K562 (cell line): ENCODE measurements around the gene BAIAP2L2. TPM values are rescaled to one million over a fixed set of nuclear protein-coding genes. Genes with fewer than 3 reads are reported as not detected.

Source experiments
- KDM1A ChIP-seq, 2 experiments: fragments of 450-650 bp; IDR thresholded peaks; 2 replicates each; pipeline ENCODE4 v1.6.1; 2016; ENCODE audit warnings: mild to moderate bottlenecking in 2 of 2
- LARP7 ChIP-seq: fragments of 450-650 bp; IDR thresholded peaks from 2 replicates; pipeline ENCODE4 v1.6.1; 2016
- MCM3 ChIP-seq: fragments of 450-650 bp; IDR thresholded peaks from 2 replicates; pipeline ENCODE4 v1.6.1; 2016
- SMC3 ChIP-seq: conservative IDR thresholded peaks from 2 replicates; pipeline ENCODE4 v1.6.1; 2011; ENCODE audit warnings: low read depth, low read length, improper control_type of control experiment; ENCODE audit not compliant: insufficient read depth
- STAG1 ChIP-seq: sonication (generic); formaldehyde crosslinking; IDR thresholded peaks from 2 replicates; pipeline ENCODE4 v1.5.0; 2020; ENCODE audit warnings: missing genetic modification reagents, borderline replicate concordance
- ZNF12 ChIP-seq: sonication (generic); formaldehyde crosslinking; IDR thresholded peaks from 2 replicates; pipeline ENCODE4 v1.4.0; 2020; ENCODE audit warnings: mild to moderate bottlenecking, missing genetic modification reagents
- ZNF77 ChIP-seq: fragments of 250-450 bp; sonication (Bioruptor Pico); IDR thresholded peaks from 2 replicates; pipeline ENCODE4 v1.5.0; 2020
- polyA plus RNA-seq, 8 experiments: library from polyadenylated mRNA; depleted of rRNA in 4 of 8; stranded (reverse) in 5 of 8; unstranded in 3 of 8; fragments of >200 nt; fragmentation: Nextera tagmentation in 2 of 8; fragmentation: Illumina TruSeq in 1 of 8; extraction: Ambion mirVana in 2 of 8; extraction: Trizol in 1 of 8; gene quantifications; 2 replicates each; pipeline versions ENCODE4 v1.2.1 to v1.2.3, GENCODE V29; 2011 to 2014; ENCODE audit warnings: inconsistent platforms in 1 of 8, missing spikeins in 1 of 8
- total RNA-seq, 7 experiments: library from RNA; depleted of rRNA in 6 of 7; stranded (reverse); fragments of >200 nt in 6 of 7; fragmentation: Illumina TruSeq in 2 of 7; extraction: Trizol in 2 of 7; gene quantifications; 2 replicates each; pipeline versions ENCODE4 v1.2.1 to v1.2.3, GENCODE V29; 2011 to 2021; ENCODE audit warnings: low replicate concordance in 1 of 7
- TF ChIP-seq, protein P1 (sequence below): fragments of 200-800 bp; sonication (Bioruptor generic); IDR thresholded peaks from 2 replicates; pipeline ENCODE4 v1.6.1; 2017; ENCODE audit warnings: missing genetic modification characterization, missing compliant biosample characterization
- TF ChIP-seq, protein P2 (sequence below), 3 experiments: IDR thresholded peaks in 2 of 3; conservative IDR thresholded peaks in 1 of 3; 2 replicates each; pipeline ENCODE4 v1.5.1; 2011 to 2012; ENCODE audit warnings: low read length in 3 of 3, mild to moderate bottlenecking in 3 of 3, control low read depth in 2 of 3, improper control_type of control experiment in 1 of 3, inconsistent platforms in 1 of 3, low read depth in 1 of 3, mixed read lengths in 1 of 3, moderate library complexity in 1 of 3; ENCODE audit not compliant: insufficient read depth in 2 of 3
- TF ChIP-seq, protein P3 (sequence below): fragments of 450-650 bp; IDR thresholded peaks from 2 replicates; pipeline ENCODE4 v1.6.1; 2016; ENCODE audit warnings: low read depth
- TF ChIP-seq, protein P4 (sequence below), 2 experiments: fragments of 450-650 bp in 1 of 2; sonication (generic) in 1 of 2; formaldehyde crosslinking; conservative IDR thresholded peaks; 2 replicates each; pipeline versions ENCODE4 v1.4.0 to v1.8.1; 2020 to 2022; ENCODE audit warnings: mild to moderate bottlenecking in 1 of 2, missing genetic modification reagents in 1 of 2
- TF ChIP-seq, protein P5 (sequence below): fragments of 450-650 bp; formaldehyde crosslinking; IDR thresholded peaks from 2 replicates; pipeline ENCODE4 v1.4.0; 2020; ENCODE audit warnings: mild to moderate bottlenecking, moderate library complexity

BAIAP2L2 gene
- total and polyA plus RNA-seq, 9 of the 15 experiments (the other 6 are each of a cell fraction or from before 2014, with no cell fraction given): 0.04 to 0.22 (median 0.07) TPM; not detected in 4

DNA sequence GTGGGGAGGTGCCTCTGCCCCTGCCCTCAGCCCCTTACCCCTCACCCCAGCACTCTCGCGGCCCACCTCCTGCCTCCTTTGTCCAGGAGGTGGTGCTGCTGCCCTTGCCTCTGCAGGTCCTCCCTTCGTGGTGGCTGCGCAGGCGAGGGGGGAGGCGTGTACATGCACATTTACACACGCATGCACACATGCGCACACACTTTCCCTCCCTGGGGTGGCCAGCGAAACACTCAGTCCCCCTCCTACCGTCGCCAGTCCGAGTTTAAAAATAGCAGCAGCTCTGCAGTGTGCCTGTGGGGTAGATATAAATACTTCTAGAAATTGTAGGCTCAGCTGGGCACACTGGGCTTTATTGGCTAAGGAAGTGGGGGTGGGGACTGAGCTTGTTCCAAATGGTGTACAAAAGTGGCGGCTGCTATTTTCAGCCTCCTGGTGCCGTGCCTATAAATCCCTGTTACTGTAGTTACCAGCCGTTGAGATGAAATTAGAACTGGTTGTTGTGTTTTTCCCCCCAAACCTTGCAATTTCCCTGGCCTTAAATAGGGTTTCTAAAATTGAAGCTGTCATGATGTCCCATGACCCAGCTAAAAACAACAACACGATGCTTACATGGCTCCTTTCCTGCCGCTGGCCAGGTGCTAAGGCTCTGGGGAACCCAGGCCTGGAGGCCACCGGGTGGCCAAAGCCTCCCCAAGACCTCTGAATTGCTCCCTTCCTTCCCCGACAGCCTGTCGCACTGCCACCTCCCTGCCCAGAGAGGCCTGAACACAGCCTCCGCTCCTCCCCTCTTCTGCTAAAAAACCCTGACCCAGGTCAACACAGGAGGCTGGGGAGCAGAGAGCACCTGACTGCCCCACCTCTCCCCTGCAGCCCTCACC, 40.9 kb downstream of the BAIAP2L2 start (continued):
- TF ChIP-seq, protein P1, sequence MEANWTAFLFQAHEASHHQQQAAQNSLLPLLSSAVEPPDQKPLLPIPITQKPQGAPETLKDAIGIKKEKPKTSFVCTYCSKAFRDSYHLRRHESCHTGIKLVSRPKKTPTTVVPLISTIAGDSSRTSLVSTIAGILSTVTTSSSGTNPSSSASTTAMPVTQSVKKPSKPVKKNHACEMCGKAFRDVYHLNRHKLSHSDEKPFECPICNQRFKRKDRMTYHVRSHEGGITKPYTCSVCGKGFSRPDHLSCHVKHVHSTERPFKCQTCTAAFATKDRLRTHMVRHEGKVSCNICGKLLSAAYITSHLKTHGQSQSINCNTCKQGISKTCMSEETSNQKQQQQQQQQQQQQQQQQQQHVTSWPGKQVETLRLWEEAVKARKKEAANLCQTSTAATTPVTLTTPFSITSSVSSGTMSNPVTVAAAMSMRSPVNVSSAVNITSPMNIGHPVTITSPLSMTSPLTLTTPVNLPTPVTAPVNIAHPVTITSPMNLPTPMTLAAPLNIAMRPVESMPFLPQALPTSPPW (CRISPR knock-in tag): peak; percentile 68
- TF ChIP-seq, protein P2, sequence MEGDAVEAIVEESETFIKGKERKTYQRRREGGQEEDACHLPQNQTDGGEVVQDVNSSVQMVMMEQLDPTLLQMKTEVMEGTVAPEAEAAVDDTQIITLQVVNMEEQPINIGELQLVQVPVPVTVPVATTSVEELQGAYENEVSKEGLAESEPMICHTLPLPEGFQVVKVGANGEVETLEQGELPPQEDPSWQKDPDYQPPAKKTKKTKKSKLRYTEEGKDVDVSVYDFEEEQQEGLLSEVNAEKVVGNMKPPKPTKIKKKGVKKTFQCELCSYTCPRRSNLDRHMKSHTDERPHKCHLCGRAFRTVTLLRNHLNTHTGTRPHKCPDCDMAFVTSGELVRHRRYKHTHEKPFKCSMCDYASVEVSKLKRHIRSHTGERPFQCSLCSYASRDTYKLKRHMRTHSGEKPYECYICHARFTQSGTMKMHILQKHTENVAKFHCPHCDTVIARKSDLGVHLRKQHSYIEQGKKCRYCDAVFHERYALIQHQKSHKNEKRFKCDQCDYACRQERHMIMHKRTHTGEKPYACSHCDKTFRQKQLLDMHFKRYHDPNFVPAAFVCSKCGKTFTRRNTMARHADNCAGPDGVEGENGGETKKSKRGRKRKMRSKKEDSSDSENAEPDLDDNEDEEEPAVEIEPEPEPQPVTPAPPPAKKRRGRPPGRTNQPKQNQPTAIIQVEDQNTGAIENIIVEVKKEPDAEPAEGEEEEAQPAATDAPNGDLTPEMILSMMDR (IDR thresholded peaks at IDR 0.05 in 2 of 3, conservative IDR thresholded peaks at IDR 0.05 in 1 of 3; ENCODE audit: insufficient read depth in 2 of 3, low read depth in 1 of 3, low read length in 3 of 3): peak; percentile 60 to 68 (median 66); a peak in 5 of 6 replicates
- peak; percentile 40 for TF ChIP-seq SMC3
- no peak for TF ChIP-seq ZNF12
- TF ChIP-seq, protein P3, sequence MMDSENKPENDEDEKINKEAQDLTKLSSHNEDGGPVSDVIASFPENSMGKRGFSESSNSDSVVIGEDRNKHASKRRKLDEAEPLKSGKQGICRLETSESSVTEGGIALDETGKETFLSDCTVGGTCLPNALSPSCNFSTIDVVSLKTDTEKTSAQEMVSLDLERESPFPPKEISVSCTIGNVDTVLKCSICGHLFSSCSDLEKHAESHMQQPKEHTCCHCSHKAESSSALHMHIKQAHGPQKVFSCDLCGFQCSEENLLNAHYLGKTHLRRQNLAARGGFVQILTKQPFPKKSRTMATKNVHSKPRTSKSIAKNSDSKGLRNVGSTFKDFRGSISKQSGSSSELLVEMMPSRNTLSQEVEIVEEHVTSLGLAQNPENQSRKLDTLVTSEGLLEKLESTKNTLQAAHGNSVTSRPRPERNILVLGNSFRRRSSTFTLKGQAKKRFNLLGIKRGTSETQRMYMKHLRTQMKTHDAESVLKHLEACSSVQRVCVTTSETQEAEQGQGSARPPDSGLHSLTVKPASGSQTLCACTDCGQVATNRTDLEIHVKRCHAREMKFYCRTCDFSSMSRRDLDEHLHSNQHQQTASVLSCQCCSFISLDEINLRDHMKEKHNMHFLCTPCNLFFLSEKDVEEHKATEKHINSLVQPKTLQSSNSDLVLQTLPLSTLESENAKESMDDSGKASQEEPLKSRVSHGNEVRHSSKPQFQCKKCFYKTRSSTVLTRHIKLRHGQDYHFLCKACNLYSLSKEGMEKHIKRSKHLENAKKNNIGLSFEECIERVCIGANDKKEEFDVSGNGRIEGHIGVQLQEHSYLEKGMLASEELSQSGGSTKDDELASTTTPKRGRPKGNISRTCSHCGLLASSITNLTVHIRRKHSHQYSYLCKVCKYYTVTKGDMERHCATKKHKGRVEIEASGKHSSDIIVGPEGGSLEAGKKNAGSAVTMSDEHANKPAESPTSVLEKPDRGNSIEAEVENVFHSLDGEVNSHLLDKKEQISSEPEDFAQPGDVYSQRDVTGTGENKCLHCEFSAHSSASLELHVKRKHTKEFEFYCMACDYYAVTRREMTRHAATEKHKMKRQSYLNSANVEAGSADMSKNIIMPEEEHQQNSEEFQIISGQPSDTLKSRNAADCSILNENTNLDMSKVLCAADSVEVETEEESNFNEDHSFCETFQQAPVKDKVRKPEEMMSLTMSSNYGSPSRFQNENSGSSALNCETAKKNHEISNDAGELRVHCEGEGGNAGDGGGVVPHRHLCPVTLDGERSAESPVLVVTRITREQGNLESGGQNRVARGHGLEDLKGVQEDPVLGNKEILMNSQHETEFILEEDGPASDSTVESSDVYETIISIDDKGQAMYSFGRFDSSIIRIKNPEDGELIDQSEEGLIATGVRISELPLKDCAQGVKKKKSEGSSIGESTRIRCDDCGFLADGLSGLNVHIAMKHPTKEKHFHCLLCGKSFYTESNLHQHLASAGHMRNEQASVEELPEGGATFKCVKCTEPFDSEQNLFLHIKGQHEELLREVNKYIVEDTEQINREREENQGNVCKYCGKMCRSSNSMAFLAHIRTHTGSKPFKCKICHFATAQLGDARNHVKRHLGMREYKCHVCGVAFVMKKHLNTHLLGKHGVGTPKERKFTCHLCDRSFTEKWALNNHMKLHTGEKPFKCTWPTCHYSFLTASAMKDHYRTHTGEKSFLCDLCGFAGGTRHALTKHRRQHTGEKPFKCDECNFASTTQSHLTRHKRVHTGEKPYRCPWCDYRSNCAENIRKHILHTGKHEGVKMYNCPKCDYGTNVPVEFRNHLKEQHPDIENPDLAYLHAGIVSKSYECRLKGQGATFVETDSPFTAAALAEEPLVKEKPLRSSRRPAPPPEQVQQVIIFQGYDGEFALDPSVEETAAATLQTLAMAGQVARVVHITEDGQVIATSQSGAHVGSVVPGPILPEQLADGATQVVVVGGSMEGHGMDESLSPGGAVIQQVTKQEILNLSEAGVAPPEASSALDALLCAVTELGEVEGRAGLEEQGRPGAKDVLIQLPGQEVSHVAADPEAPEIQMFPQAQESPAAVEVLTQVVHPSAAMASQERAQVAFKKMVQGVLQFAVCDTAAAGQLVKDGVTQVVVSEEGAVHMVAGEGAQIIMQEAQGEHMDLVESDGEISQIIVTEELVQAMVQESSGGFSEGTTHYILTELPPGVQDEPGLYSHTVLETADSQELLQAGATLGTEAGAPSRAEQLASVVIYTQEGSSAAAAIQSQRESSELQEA: no peak
- no peak for TF ChIP-seq LARP7
- TF ChIP-seq, protein P4, sequence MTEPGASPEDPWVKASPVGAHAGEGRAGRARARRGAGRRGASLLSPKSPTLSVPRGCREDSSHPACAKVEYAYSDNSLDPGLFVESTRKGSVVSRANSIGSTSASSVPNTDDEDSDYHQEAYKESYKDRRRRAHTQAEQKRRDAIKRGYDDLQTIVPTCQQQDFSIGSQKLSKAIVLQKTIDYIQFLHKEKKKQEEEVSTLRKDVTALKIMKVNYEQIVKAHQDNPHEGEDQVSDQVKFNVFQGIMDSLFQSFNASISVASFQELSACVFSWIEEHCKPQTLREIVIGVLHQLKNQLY (CRISPR knock-in tag; conservative IDR thresholded peaks at IDR 0.05): no peak
- peak; percentile 84; the same call in 1 of the 2 replicates for TF ChIP-seq STAG1
- TF ChIP-seq, protein P5, sequence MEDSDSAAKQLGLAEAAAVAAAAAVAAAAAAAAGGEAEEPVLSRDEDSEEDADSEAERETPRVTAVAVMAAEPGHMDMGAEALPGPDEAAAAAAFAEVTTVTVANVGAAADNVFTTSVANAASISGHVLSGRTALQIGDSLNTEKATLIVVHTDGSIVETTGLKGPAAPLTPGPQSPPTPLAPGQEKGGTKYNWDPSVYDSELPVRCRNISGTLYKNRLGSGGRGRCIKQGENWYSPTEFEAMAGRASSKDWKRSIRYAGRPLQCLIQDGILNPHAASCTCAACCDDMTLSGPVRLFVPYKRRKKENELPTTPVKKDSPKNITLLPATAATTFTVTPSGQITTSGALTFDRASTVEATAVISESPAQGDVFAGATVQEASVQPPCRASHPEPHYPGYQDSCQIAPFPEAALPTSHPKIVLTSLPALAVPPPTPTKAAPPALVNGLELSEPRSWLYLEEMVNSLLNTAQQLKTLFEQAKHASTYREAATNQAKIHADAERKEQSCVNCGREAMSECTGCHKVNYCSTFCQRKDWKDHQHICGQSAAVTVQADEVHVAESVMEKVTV (CRISPR knock-in tag): 0 out of 2 replicates have a peak, but pooled peaks have one; percentile 30
- peak in 1 of 2 experiments; percentile 84; a peak in 2 of 4 replicates for TF ChIP-seq KDM1A (IDR thresholded peaks at IDR 0.05)
- no peak for TF ChIP-seq MCM3
- TF ChIP-seq ZNF77 (CRISPR knock-in tag): no peak
